ENCODE measurements around the gene CD58. TPM values are rescaled to one million over a fixed set of nuclear protein-coding genes. Genes with fewer than 3 reads are reported as not detected.

Gene CD58
- total RNA-seq, 1 donor: 42.0 TPM

GRCh38 chr1:116466810-116467557 lies 103.8 kb downstream of the CD58 start:
- no peak for TF ChIP-seq CTCF (IDR thresholded peaks at IDR 0.05; ENCODE audit: insufficient read depth, low read length)
- H3K4me3 ChIP-seq (ENCODE audit: low read depth, low read length): no peak overlapping the region
- no peak for DNase-seq (ENCODE audit: low read depth)

GRCh38 chr1:116465845-116466685 lies 104.8 kb downstream of the CD58 start:
- DNase-seq (ENCODE audit: low read depth): no peak
- no peak overlapping the region for H3K4me3 ChIP-seq (ENCODE audit: low read depth, low read length)
- TF ChIP-seq CTCF (IDR thresholded peaks at IDR 0.05; ENCODE audit: insufficient read depth, low read length): no peak

- DNase-seq (ENCODE audit: low read depth): no peak
- no peak for TF ChIP-seq CTCF (IDR thresholded peaks at IDR 0.05; ENCODE audit: insufficient read depth, low read length)
- H3K4me3 ChIP-seq (ENCODE audit: low read depth, low read length): no peak overlapping the region
Measured at GRCh38 chr1:116465477-116465844, 105.4 kb downstream of the CD58 start.

Small RNA genes lying within 50 kb of the gene (small RNA-seq; reads per million reads assigned to genes)
- not detected for gene MIR548AC

Other genes with a start within 250 kb of the CD58 start
- gene ATP1A1, start 197.8 kb downstream of the CD58 start, total RNA-seq (ENCODE audit: low replicate concordance): 95.0 and 126 TPM in 2 replicates
- gene IGSF3, start 96.7 kb upstream of the CD58 start, total RNA-seq (ENCODE audit: low replicate concordance): 0.27 TPM in 1 of 2 replicates, not detected in the other
- gene CD2, start 183.4 kb upstream of the CD58 start, total RNA-seq (ENCODE audit: low replicate concordance): 0.65 TPM in 1 of 2 replicates, not detected in the other

All from fibroblast of the aortic adventitia (primary cell).